COR-L47 (cell line): ENCODE results near the gene GLI3.

ENCODE experiments used
- DNase-seq: peaks from one replicate; lab custom pipeline; 2025; lab: John Stamatoyannopoulos, UW

Gene GLI3

DNA sequence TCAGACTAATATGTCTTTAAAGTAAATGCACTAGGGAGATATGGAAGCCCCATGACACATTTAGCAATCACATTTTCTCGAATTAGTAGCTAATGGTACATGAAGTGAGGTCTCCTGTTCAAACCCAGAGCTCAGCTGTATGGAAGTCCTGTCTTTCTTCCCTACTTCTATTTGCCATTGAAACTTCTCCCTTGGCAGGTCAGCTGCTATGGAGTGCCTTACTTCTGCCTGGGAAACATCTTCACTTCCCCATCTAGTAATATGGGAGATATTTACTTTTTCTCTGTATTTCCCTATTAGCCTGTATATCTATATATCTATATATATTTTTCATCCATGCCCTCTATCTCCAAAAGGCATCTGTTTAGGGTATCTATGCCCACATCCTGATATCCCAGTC lies 308.8 kb downstream of the GLI3 start:
- no peak for DNase-seq

DNA sequence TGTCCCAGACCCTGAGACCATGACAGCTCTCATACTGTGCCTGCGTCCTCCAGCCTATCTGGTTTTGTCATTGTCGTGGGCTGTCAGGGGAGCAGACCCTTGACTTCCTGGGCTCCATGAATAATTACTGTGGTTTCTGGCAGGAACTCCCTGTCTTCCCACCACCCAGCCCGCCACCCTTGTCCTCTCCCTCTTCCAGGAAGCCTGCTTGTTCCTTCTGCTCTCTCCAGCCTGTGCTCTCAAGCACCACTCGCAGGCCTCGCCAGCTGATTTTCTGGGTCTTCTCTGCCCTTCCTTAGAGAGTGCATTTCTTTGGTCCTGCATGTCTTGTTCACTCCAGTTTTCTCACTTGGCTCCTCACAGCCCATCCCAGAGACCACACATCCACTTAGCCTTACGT lies 309.6 kb downstream of the GLI3 start:
- DNase-seq, result no peak

DNA sequence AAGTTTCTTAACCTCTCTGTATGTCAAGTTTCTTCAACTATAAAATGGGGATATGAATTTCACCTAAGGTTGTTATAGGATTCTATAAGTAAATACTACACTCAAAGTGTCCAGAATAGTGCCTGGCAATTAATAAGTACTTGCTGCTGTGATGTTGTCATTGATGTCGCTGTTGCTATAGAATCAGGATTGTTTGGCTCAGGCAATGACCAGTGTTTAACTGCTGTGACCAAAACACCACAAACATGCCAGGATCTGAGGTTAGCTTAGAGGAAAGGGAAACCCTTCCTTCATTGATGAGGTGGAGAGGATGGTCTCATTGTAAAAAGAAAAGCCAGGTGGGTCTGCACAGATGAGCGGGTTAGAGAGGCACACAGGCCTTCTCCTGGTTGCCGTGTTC lies 311.1 kb downstream of the GLI3 start:
- no peak for DNase-seq

DNA sequence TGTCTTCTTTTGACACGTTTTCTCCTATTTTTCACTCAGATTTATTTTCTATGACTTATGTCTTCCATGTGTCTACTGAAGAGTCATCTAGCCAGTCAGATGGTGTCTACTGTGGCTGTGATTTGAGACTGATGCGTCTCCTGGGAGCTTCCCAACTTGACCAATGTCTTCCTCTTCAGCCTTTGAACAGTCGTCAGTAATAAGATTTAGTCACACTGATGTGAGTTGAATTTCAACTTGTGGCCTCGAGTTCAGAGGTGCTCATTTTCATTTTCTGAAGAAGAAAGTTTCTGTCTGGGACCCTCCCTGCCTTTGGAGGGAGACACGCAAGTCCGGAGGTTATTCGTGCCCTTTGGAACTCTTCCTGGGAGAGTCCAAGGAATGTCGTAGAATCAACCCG lies 312.2 kb downstream of the GLI3 start:
- DNase-seq, result no peak

DNA sequence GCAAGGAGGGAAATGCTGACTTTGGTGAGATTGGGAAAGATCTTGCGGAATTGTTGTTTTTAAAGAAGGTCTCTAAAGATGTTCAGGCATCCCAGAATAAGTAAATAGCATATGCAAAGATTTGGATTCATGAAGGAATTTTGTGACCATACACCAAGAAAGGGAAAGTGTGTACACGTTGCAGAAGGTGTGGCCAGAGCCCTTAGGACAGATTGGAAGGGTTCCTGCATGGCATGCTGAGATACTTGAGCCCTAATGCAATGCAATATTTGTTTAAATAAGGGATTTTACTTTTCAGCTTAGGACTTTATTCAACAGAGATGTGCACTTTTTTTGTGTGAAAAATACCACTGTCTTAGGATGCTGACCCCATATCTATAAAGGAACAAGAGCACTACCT lies 314.6 kb downstream of the GLI3 start:
- no peak for DNase-seq

DNA sequence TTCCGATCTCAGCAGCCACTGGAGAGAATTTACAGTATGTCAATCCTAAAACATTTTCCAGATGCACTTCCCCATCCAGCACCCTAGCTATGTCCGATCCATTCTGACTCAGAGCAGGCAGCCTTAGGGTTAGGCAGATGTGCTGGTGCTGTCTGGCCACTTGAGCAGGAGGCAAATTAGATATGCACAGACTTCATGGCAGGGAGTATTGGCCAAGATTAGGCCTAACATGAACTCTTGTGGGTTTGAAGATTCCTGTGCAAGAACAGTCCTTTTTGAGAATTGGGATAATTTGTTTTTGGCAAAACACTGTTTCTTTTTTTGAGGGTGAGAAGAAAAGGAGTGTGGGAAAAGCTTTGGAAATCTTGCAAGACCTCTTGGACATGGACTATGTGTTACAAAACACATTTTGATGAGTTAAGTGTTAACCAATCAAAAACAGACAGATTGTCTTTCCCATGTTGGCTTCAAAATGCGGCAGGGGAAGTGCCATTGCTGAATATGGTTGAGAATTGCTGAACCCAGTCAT lies 315.5 kb downstream of the GLI3 start:
- DNase-seq, result no peak

DNA sequence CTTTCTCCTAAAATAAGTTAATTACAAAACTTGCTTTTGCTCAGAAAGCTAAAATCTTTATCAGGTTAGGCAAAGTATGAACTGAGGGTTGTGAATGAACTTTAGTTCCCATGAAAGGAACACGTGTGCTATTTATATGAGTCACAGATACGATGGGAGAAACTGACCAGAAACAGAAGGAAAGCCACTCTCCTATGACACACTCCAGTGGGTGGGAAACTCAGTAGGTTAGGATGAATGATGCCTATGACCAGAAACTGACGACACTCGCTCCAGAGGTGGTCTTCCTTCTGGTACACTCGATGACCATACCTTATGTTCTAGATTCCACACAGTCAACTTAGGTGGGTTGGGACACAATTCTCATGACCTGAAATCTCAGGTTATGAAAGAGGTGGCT lies 318.4 kb downstream of the GLI3 start:
- no peak for DNase-seq

DNA sequence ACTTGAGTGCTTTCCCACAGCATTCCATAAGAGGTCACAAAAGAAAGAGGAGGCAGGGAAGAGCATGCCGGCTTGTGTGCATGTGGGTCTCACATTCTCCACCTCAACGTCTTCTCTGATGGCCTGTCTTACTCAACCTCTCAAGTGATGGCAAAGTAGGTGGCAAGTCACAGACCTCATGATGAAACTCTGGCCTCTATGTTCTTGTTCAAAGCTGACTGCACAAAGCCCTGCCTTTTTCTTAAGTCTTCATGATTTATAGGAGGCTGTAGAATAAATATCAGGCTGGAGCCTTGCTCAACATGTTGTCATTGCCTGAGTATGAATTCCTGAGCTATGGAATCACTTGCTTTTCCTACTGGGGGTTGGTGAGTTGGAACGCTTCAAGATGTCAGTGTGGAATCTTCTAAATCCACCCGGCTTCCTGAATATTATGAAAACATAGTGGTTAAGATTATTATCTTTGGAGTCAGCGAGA lies 320.5 kb downstream of the GLI3 start:
- DNase-seq, result no peak

DNA sequence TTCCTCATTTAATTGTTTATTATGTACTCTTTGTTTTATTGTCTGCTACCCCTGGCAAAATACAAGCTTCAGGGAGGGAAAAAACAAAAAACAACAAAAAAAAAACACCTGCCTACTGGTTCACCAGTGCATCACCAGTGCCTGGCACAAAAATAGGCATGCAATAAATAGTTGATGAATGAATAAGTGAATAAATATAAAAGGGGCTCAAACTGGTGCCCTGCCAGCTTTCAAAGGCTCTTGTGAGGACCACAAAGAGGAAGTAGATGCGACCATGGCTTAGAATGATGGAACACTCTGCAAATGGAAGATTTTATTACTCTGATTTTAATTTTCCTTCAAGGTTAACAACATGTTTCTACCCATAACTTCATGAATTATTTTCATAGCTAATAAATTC lies 321.1 kb downstream of the GLI3 start:
- DNase-seq, result no peak

DNA sequence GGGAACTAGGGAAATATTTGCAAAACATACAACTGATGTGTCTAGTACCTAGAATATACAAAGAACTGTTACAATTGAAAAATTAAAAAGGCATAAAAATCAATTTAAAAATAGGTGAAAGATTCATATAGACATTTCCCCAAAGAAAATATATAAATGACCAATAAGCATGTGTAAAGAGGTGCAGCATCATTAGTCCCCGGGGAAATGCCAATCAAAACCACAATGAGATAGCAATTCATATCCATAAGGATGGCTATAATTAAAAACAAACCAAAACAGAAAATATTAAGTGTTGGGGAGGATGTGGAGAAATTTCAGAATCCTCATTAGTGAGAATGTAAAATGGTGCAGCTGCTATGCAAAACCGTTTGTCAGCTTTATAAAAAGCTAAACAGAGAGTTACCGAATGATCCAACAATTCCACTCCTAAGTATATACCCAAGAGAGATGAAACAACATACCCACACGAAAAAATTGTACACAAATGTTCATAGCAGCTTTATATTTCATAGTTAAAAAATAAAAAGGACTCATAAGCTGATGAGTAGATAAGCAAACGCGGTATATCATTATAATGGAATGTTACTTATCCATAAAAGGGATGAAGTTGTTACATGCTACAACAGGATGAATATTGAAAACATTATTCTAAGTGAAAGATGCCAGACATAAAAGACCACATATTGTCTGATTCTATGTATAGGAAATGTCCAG lies 324.0 kb downstream of the GLI3 start:
- DNase-seq, result no peak

DNA sequence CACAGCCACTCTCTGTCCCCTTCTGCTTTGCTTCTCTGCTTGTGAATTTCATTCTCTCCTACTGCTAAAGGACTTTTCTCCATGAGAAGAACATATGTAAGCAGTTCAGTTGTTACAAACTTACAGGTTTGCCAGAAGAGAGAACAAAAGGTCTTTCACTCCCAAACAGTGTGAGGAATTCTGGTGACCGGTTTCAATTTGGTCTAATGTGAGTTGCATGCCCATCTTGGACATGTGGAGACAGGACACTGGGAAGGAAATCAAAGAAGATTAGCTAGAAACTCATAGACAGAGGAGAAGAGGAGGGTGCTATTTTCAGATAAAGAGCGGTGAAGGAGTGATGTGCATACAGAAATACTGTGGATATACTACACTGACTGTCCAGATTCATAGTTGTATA lies 324.6 kb downstream of the GLI3 start:
- DNase-seq, result no peak

DNA sequence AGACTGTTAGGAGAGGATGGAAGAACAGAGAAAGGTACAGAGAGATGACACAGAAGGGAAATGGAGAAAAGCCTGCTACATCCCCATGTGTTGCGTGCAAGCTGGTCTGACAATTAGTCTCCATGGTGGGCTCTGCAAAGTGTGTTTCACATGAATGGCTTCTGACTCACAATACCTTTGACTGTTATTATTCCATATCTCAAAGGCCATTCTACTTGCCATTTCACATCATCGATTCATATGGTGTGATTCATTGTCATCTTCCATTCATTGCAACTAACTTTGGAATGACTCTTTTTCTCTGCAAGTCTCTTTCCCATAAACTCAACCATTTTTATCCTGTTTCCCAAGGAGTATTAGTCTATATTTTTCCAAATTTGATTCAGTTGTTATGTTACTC lies 325.2 kb downstream of the GLI3 start:
- no peak for DNase-seq
